ENCODE results near the gene ABCG1. TPM values are rescaled to one million over a fixed set of nuclear protein-coding genes. Genes with fewer than 3 reads are reported as not detected.

ABCG1 gene
- total RNA-seq, 1 donor from 2014 or later = 74.9 TPM

GRCh38 chr21:42321845-42322244 is 102.9 kb downstream of the ABCG1 start:
- intact Hi-C loops (cut with DNase I) = no loop called here
- H3K27ac ChIP-seq = no peak overlapping the region
- H3K9me3 ChIP-seq = no peaks in the 10 kb centered on the region
- no peaks in the 10 kb centered on the region for H3K27me3 ChIP-seq (ENCODE audit: low read depth)
- peaks cover 8% of the 10 kb centered on the region for H3K4me1 ChIP-seq
- no peak for DNase-seq
- TF ChIP-seq, protein P1, sequence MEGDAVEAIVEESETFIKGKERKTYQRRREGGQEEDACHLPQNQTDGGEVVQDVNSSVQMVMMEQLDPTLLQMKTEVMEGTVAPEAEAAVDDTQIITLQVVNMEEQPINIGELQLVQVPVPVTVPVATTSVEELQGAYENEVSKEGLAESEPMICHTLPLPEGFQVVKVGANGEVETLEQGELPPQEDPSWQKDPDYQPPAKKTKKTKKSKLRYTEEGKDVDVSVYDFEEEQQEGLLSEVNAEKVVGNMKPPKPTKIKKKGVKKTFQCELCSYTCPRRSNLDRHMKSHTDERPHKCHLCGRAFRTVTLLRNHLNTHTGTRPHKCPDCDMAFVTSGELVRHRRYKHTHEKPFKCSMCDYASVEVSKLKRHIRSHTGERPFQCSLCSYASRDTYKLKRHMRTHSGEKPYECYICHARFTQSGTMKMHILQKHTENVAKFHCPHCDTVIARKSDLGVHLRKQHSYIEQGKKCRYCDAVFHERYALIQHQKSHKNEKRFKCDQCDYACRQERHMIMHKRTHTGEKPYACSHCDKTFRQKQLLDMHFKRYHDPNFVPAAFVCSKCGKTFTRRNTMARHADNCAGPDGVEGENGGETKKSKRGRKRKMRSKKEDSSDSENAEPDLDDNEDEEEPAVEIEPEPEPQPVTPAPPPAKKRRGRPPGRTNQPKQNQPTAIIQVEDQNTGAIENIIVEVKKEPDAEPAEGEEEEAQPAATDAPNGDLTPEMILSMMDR (IDR thresholded peaks at IDR 0.05) = no peak
- no peak for ATAC-seq
- no peaks in the 10 kb centered on the region for H3K36me3 ChIP-seq
- H3K4me3 ChIP-seq = no peak overlapping the region

DNA sequence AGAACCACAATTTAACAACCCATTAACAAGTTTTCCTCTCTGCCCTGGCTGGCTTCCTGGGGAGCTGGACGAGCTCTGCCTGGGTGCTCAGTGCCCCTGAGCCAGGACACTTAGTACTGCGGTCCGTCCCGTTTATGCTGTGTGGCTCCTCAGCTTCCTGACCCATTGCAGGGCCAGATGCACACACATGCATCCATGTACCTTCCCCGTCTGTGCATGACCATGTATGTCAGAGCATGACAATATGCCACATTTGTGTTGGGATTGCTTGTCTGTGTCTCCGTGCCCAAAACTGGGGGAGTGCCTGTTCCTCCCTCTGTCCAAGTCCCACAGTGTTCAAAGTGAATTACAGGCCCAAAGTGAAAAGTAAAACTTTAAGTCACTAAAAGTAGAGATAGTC is 106.0 kb downstream of the ABCG1 start:
- no peaks in the 10 kb centered on the region for H3K9me3 ChIP-seq
- H3K27me3 ChIP-seq (ENCODE audit: low read depth) = no peaks in the 10 kb centered on the region
- no peak overlapping the region for H3K27ac ChIP-seq
- no peak for ATAC-seq
- H3K4me3 ChIP-seq = no peak overlapping the region
- TF ChIP-seq, protein P1 (IDR thresholded peaks at IDR 0.05) = no peak
- DNase-seq = no peak
- no peaks in the 10 kb centered on the region for H3K36me3 ChIP-seq
- intact Hi-C loops (cut with DNase I) = no loop called here
- H3K4me1 ChIP-seq = peaks cover 2% of the 10 kb centered on the region

GRCh38 chr21:42330380-42331371 is 111.7 kb downstream of the ABCG1 start:
- no peak for ATAC-seq
- DNase-seq = no peak
- H3K27ac ChIP-seq = no peak overlapping the region
- TF ChIP-seq, protein P1 (IDR thresholded peaks at IDR 0.05) = no peak
- no peaks in the 10 kb centered on the region for H3K4me1 ChIP-seq
- no peak overlapping the region for H3K4me3 ChIP-seq
- intact Hi-C loops (cut with DNase I) = no loop called here
- H3K36me3 ChIP-seq = no peaks in the 10 kb centered on the region
- H3K9me3 ChIP-seq = peaks cover 11% of the 10 kb centered on the region
- H3K27me3 ChIP-seq (ENCODE audit: low read depth) = no peaks in the 10 kb centered on the region

DNA sequence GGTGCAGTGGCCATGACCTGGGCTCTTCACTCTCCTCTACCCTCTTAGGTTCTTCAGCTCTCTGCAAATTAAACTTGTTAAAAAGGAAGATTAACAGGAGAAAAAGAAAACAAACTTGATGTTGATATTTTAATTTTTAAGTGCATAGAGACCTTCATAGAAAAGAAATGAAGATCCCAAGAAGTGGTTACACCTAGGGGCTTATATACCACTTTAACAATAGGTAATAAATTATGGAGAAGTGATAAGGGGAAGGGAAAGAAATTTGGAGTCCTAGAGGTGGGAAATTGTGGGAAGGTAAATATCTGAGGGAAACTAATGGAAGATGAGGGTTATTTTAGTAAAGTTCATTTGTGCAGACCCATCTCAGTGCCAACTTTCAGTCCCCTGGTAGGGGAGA is 112.7 kb downstream of the ABCG1 start:
- Histone ChIP-seq H3K9me3 (peaks cover 11% of the 10 kb centered on the region), H3K27ac (no peak overlapping the region), H3K4me3 (no peak overlapping the region), H3K36me3 (no peaks in the 10 kb centered on the region), H3K4me1 (no peaks in the 10 kb centered on the region), H3K27me3 (ENCODE audit: low read depth) (peaks cover 6% of the 10 kb centered on the region)
- ATAC-seq (no peak), DNase-seq (no peak)
- TF ChIP-seq, protein P1 (IDR thresholded peaks at IDR 0.05) = no peak
- intact Hi-C loops (cut with DNase I) = no loop called here

- ATAC-seq (no peak), DNase-seq (no peak)
- peaks cover 6% of the 10 kb centered on the region for H3K27me3 ChIP-seq (ENCODE audit: low read depth)
- H3K4me1 ChIP-seq = peaks cover under 1% of the 10 kb centered on the region
- no peak overlapping the region for H3K4me3 ChIP-seq
- H3K27ac ChIP-seq = no peak overlapping the region
- no peaks in the 10 kb centered on the region for H3K36me3 ChIP-seq
- intact Hi-C loops (cut with DNase I) = no loop called here
- H3K9me3 ChIP-seq = peaks cover 11% of the 10 kb centered on the region
- TF ChIP-seq, protein P1 (IDR thresholded peaks at IDR 0.05) = no peak
These were observed 113.8 kb downstream of the ABCG1 start for GRCh38 chr21:42332557-42333317.
